ENCODE measurements around the gene RGS9BP. TPM values are rescaled to one million over a fixed set of nuclear protein-coding genes. Genes with fewer than 3 reads are reported as not detected.

RGS9BP gene
- total RNA-seq, 1 experiment from 2014 or later, result 0.13 TPM

- no CpG with 5 or more reads among the region's 4 CpGs for WGBS (ENCODE audit: extremely low coverage, insufficient read length, low lambda C conversion rate)
Measured at GRCh38 chr19:32687681-32688080, 12.0 kb downstream of the RGS9BP start.

More at GRCh38 chr19:32687681-32688080, 12.0 kb downstream of the RGS9BP start:
- Histone ChIP-seq H3K79me2 (ENCODE audit: insufficient read depth, low read length) (no peaks in the 10 kb centered on the region), H4K5ac (ENCODE audit: insufficient read length, low read depth, low read length) (no peak overlapping the region), H3K27ac (ENCODE audit: insufficient read length, low read depth, low read length) (no peak overlapping the region), H2BK12ac (ENCODE audit: insufficient read length, low read depth, low read length) (no peak overlapping the region), H3K18ac (ENCODE audit: insufficient read length, low read depth, low read length) (no peak overlapping the region), H4K91ac (ENCODE audit: insufficient read length, low read depth, low read length) (no peak overlapping the region), H3K23ac (ENCODE audit: insufficient read length, low read depth, low read length) (no peak overlapping the region), H3K23me2 (ENCODE audit: insufficient read length, low read depth, low read length, poor library complexity, severe bottlenecking) (peaks cover 6% of the 10 kb centered on the region), H4K8ac (replicated peaks; ENCODE audit: insufficient read length, low read depth, low read length) (no peak overlapping the region), H2AFZ (ENCODE audit: low read length) (no peak overlapping the region), H3K4ac (ENCODE audit: low read depth, low read length) (no peak overlapping the region), H2BK15ac (ENCODE audit: low read depth, low read length) (no peak overlapping the region), H2AK5ac (ENCODE audit: insufficient read length, low read length) (no peak overlapping the region), H3K9ac (ENCODE audit: extremely low read depth, insufficient read length, low read length) (no peak overlapping the region), H2BK120ac (ENCODE audit: low read depth, low read length, poor library complexity, severe bottlenecking) (no peak overlapping the region), H3T11ph (ENCODE audit: low read length) (no peak overlapping the region), H3K56ac (ENCODE audit: insufficient read length, low read depth, low read length) (no peak overlapping the region), H3K14ac (ENCODE audit: insufficient read depth, low read length) (no peak overlapping the region), H2BK5ac (ENCODE audit: insufficient read length, low read length) (no peak overlapping the region), H2BK20ac (ENCODE audit: low read depth, low read length, poor library complexity, severe bottlenecking) (no peak overlapping the region), H3K9me3 (ENCODE audit: control insufficient read depth, low read depth, low read length) (no peaks in the 10 kb centered on the region), H3K4me1 (ENCODE audit: insufficient read depth, low read length) (peaks cover 1% of the 10 kb centered on the region; the same call in 1 of the 2 replicates), H3K27me3 (ENCODE audit: insufficient read depth, low read length) (no peaks in the 10 kb centered on the region; the same call in 1 of the 2 replicates), H3K79me1 (ENCODE audit: insufficient read depth, low read depth, low read length, poor library complexity, severe bottlenecking) (no peaks in the 10 kb centered on the region), H4K20me1 (ENCODE audit: control insufficient read depth, insufficient read depth, insufficient read length) (no peaks in the 10 kb centered on the region), H3K4me2 (ENCODE audit: insufficient read depth, insufficient read length, low read length) (no peak overlapping the region)
- no peak for DNase-seq
- H3K4me1 Mint-ChIP-seq, result peaks cover under 1 to 7% of the 10 kb centered on the region in 2 experiments; a peak in 3 of 4 replicates
- peaks cover 0 to under 1% (median 0%) of the 10 kb centered on the region in 3 experiments; a peak in 2 of 7 replicates for H3K36me3 Mint-ChIP-seq (ENCODE audit: insufficient read depth in 1 of 3, low read depth in 3 of 3)
- H3K27me3 Mint-ChIP-seq (ENCODE audit: low read depth), result peaks cover 4% of the 10 kb centered on the region
- peaks cover 0 to under 1% of the 10 kb centered on the region in 2 experiments; a peak in 1 of 5 replicates for H3K9me3 Mint-ChIP-seq
- TF ChIP-seq CTCF (conservative IDR thresholded peaks at IDR 0.05), result no peak
- H3K4me3 Mint-ChIP-seq, result no peak overlapping the region
- H3K27ac Mint-ChIP-seq, result no peak overlapping the region

Data from H9 (cell line).